ENCODE results near the gene SEM1.

Gene SEM1

GRCh38 chr7:96694082-96694481 is 15.6 kb downstream of the SEM1 start:
- H3K27ac Mint-ChIP-seq = no peak overlapping the region
- H3K4me3 Mint-ChIP-seq = no peak overlapping the region
- H3K36me3 Mint-ChIP-seq (ENCODE audit: low read depth) = peaks cover 32% of the 10 kb centered on the region

DNA sequence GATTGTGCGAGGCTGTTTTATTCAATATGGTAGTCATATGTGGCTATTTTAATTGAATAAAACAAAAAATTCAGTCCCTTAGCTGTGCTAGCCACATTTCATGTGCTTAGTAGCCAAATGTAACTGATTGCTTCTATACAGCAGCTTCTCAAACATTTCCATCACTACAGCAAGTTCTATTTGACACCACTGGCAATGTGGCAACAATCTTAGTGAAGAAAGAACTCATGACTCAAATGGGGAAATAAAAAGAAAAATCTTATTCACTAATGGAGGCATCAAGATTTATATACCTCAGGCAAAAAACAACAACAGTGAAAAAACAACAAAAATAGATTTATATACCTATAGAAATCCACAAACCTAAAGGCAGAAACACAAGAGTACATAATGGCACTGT is 17.9 kb downstream of the SEM1 start:
- H3K27ac Mint-ChIP-seq = no peak overlapping the region
- H3K4me3 Mint-ChIP-seq = no peak overlapping the region
- no peak for DNase-seq (ENCODE audit: low spot score)
- no peaks in the 10 kb centered on the region for H3K27me3 Mint-ChIP-seq (ENCODE audit: low read depth)
- H3K9me3 Mint-ChIP-seq = peaks cover 4% of the 10 kb centered on the region
- H3K4me1 Mint-ChIP-seq (ENCODE audit: low read depth) = peaks cover 10% of the 10 kb centered on the region
- H3K36me3 Mint-ChIP-seq (ENCODE audit: low read depth) = peaks cover 38% of the 10 kb centered on the region

More at GRCh38 chr7:96694082-96694481, 15.6 kb downstream of the SEM1 start:
- Mint-ChIP-seq H3K27me3 (ENCODE audit: low read depth) (no peaks in the 10 kb centered on the region), H3K9me3 (no peaks in the 10 kb centered on the region), H3K4me1 (ENCODE audit: low read depth) (peaks cover 10% of the 10 kb centered on the region)
- no peak for DNase-seq (ENCODE audit: low spot score)

GRCh38 chr7:96689414-96689813 is 20.2 kb downstream of the SEM1 start:
- no peak overlapping the region for H3K27ac Mint-ChIP-seq

GRCh38 chr7:96686305-96686704 is 23.3 kb downstream of the SEM1 start:
- H3K4me1 Mint-ChIP-seq (ENCODE audit: low read depth) = peaks cover 22% of the 10 kb centered on the region
- peak overlapping the region; percentile 59 for H3K4me3 Mint-ChIP-seq
- H3K27ac Mint-ChIP-seq = peak overlapping the region; percentile 79
- peaks cover 20% of the 10 kb centered on the region for H3K9me3 Mint-ChIP-seq
- peaks cover 65% of the 10 kb centered on the region for H3K36me3 Mint-ChIP-seq (ENCODE audit: low read depth)
- H3K27me3 Mint-ChIP-seq (ENCODE audit: low read depth) = no peaks in the 10 kb centered on the region
- DNase-seq (ENCODE audit: low spot score) = no peak

More at GRCh38 chr7:96689414-96689813, 20.2 kb downstream of the SEM1 start:
- peaks cover 8% of the 10 kb centered on the region for H3K9me3 Mint-ChIP-seq
- no peak overlapping the region for H3K4me3 Mint-ChIP-seq
- H3K27me3 Mint-ChIP-seq (ENCODE audit: low read depth) = no peaks in the 10 kb centered on the region
- H3K36me3 Mint-ChIP-seq (ENCODE audit: low read depth) = peaks cover 50% of the 10 kb centered on the region
- DNase-seq (ENCODE audit: low spot score) = no peak
- peaks cover 21% of the 10 kb centered on the region for H3K4me1 Mint-ChIP-seq (ENCODE audit: low read depth)

- H3K4me3 Mint-ChIP-seq = peak overlapping the region; percentile 59
- peak overlapping the region; percentile 79 for H3K27ac Mint-ChIP-seq
- H3K9me3 Mint-ChIP-seq = peaks cover 24% of the 10 kb centered on the region
- peaks cover 22% of the 10 kb centered on the region for H3K4me1 Mint-ChIP-seq (ENCODE audit: low read depth)
- no peaks in the 10 kb centered on the region for H3K27me3 Mint-ChIP-seq (ENCODE audit: low read depth)
- DNase-seq (ENCODE audit: low spot score) = no peak
- H3K36me3 Mint-ChIP-seq (ENCODE audit: low read depth) = peaks cover 66% of the 10 kb centered on the region
These were observed 23.9 kb downstream of the SEM1 start for GRCh38 chr7:96685755-96686154.

GRCh38 chr7:96685353-96685752 is 24.3 kb downstream of the SEM1 start:
- peaks cover 67% of the 10 kb centered on the region for H3K36me3 Mint-ChIP-seq (ENCODE audit: low read depth)

DNA sequence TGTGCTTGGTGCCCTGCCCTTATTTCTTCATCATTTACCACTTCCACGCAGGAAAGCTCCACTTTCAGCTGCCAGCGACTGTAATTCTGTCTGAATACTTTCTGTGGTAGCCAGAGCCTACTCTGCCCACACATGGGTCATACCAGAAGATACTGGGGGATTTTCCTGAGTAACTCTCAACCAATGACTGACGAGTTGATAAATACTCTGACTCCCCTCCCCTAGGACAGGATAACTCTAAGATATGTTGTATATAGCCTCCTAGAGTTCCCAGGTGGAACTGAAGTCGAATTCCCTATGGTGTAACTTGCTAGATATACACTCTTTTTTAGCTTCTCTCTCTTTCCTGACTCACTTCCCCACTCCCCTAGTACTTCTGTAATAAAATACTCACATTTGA is 29.8 kb downstream of the SEM1 start:
- peaks cover 20% of the 10 kb centered on the region for H3K9me3 Mint-ChIP-seq
- H3K4me3 Mint-ChIP-seq = no peak overlapping the region
- DNase-seq (ENCODE audit: low spot score) = no peak
- no peaks in the 10 kb centered on the region for H3K27me3 Mint-ChIP-seq (ENCODE audit: low read depth)
- peaks cover 41% of the 10 kb centered on the region for H3K36me3 Mint-ChIP-seq (ENCODE audit: low read depth)
- peaks cover 8% of the 10 kb centered on the region for H3K4me1 Mint-ChIP-seq (ENCODE audit: low read depth)
- H3K27ac Mint-ChIP-seq = no peak overlapping the region

More at GRCh38 chr7:96685353-96685752, 24.3 kb downstream of the SEM1 start:
- Mint-ChIP-seq H3K27me3 (ENCODE audit: low read depth) (no peaks in the 10 kb centered on the region), H3K4me3 (peak overlapping the region; percentile 59), H3K4me1 (ENCODE audit: low read depth) (peaks cover 22% of the 10 kb centered on the region), H3K9me3 (peaks cover 24% of the 10 kb centered on the region), H3K27ac (peak overlapping the region; percentile 79)
- no peak for DNase-seq (ENCODE audit: low spot score)

DNA sequence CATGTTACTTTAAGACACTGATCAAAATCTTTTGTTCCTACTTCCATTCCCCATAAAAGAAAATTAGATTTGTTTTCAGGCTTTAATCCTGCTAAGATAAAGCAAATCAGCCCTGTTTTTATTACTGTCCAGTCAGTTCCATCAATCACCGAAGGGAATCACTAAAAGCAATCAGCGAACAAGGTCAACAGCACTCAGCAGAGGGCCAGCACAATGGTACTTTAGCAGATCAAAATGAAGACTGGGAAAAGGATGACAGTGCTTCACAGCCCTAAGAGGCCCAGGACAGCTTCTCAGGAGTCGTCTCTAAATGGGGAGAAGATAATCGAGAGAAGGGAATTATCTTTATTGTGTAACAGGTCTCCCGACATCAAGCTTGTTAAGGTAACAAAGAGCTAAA is 32.7 kb downstream of the SEM1 start:
- peaks cover 3% of the 10 kb centered on the region for H3K9me3 Mint-ChIP-seq
- no peak for DNase-seq (ENCODE audit: low spot score)
- H3K27ac Mint-ChIP-seq = no peak overlapping the region
- H3K4me3 Mint-ChIP-seq = no peak overlapping the region
- no peaks in the 10 kb centered on the region for H3K27me3 Mint-ChIP-seq (ENCODE audit: low read depth)
- peaks cover 13% of the 10 kb centered on the region for H3K36me3 Mint-ChIP-seq (ENCODE audit: low read depth)
- no peaks in the 10 kb centered on the region for H3K4me1 Mint-ChIP-seq (ENCODE audit: low read depth)

- Mint-ChIP-seq H3K27me3 (ENCODE audit: low read depth) (no peaks in the 10 kb centered on the region), H3K4me3 (no peak overlapping the region), H3K9me3 (no peaks in the 10 kb centered on the region), H3K4me1 (ENCODE audit: low read depth) (no peaks in the 10 kb centered on the region), H3K27ac (no peak overlapping the region), H3K36me3 (ENCODE audit: low read depth) (peaks cover under 1% of the 10 kb centered on the region)
- no peak for DNase-seq (ENCODE audit: low spot score)
These were observed 34.1 kb downstream of the SEM1 start for GRCh38 chr7:96675548-96675947.

- DNase-seq (ENCODE audit: low spot score) = no peak
- Mint-ChIP-seq H3K36me3 (ENCODE audit: low read depth) (no peaks in the 10 kb centered on the region), H3K4me3 (no peak overlapping the region), H3K27ac (no peak overlapping the region), H3K4me1 (ENCODE audit: low read depth) (no peaks in the 10 kb centered on the region), H3K9me3 (no peaks in the 10 kb centered on the region), H3K27me3 (ENCODE audit: low read depth) (no peaks in the 10 kb centered on the region)
These were observed 35.1 kb downstream of the SEM1 start for GRCh38 chr7:96674565-96674964.

- H3K27me3 Mint-ChIP-seq (ENCODE audit: low read depth) = no peaks in the 10 kb centered on the region
- no peaks in the 10 kb centered on the region for H3K4me1 Mint-ChIP-seq (ENCODE audit: low read depth)
- DNase-seq (ENCODE audit: low spot score) = no peak
- H3K4me3 Mint-ChIP-seq = no peak overlapping the region
- H3K36me3 Mint-ChIP-seq (ENCODE audit: low read depth) = no peaks in the 10 kb centered on the region
- no peak overlapping the region for H3K27ac Mint-ChIP-seq
- H3K9me3 Mint-ChIP-seq = no peaks in the 10 kb centered on the region
These were observed 37.8 kb downstream of the SEM1 start for GRCh38 chr7:96671854-96672253.

DNA sequence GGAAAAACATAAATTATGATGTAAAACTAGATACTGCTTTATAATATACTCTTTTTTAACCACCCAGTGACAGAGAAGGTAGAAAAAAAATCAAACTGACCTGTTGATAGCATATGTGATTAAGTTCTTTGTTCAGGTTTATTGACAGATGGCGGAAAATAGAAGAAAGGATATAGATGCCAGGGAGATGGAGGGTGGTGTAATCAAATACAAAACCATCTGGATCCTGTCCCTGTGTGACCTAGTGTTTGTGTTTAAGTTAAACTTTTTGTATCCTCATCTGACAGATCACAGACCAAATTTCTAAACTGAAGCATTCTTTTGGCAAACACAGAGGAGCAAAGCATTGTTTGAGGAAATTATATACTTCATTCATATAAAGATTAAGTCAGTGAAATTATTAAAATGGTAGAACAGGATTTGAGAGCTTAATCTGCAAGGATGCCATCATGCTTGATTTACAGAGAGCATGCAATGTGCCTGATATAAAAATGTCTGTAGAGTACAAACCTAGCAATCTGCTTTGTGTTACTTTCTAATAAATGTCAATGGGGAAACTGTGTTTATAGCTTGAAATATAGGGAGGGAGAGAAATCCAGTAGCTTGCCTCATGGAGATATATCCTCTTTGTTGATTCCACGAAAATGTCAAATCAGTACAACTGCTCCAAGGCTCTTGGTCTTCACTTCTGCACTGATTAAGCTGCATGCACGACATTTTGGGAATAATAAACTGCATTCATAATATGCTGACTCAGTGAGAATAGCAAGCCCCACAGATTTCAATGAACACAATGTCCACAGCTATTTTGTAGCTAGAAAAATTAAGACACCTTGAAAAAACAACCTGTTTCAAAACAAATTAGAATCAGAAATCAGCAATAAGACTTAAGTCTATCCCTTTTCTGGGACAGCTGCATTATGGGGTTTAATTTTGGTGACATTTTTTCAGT is 39.0 kb downstream of the SEM1 start:
- Mint-ChIP-seq H3K4me3 (no peak overlapping the region), H3K9me3 (no peaks in the 10 kb centered on the region), H3K27me3 (ENCODE audit: low read depth) (no peaks in the 10 kb centered on the region), H3K27ac (no peak overlapping the region), H3K4me1 (ENCODE audit: low read depth) (no peaks in the 10 kb centered on the region), H3K36me3 (ENCODE audit: low read depth) (no peaks in the 10 kb centered on the region)
- no peak for DNase-seq (ENCODE audit: low spot score)

GRCh38 chr7:96669812-96670211 is 39.8 kb downstream of the SEM1 start:
- no peaks in the 10 kb centered on the region for H3K27me3 Mint-ChIP-seq (ENCODE audit: low read depth)
- H3K4me1 Mint-ChIP-seq (ENCODE audit: low read depth) = no peaks in the 10 kb centered on the region
- H3K27ac Mint-ChIP-seq = no peak overlapping the region
- H3K9me3 Mint-ChIP-seq = no peaks in the 10 kb centered on the region
- DNase-seq (ENCODE audit: low spot score) = no peak
- no peak overlapping the region for H3K4me3 Mint-ChIP-seq
- no peaks in the 10 kb centered on the region for H3K36me3 Mint-ChIP-seq (ENCODE audit: low read depth)

- H3K4me1 Mint-ChIP-seq (ENCODE audit: low read depth) = peaks cover 12% of the 10 kb centered on the region
- no peaks in the 10 kb centered on the region for H3K27me3 Mint-ChIP-seq (ENCODE audit: low read depth)
- H3K4me3 Mint-ChIP-seq = no peak overlapping the region
These were observed 42.6 kb downstream of the SEM1 start for GRCh38 chr7:96667026-96667425.

More at GRCh38 chr7:96667026-96667425, 42.6 kb downstream of the SEM1 start:
- DNase-seq (ENCODE audit: low spot score) = no peak
- no peaks in the 10 kb centered on the region for H3K36me3 Mint-ChIP-seq (ENCODE audit: low read depth)
- H3K9me3 Mint-ChIP-seq = no peaks in the 10 kb centered on the region
- no peak overlapping the region for H3K27ac Mint-ChIP-seq

All from T-helper 2 cell treated with Interferon-gamma antibody and Interleukin-4, amounts not matched to agents 5 μg/mL and 100 μg/mL, for 36 hours (primary cell).